WTC11 (cell line): Measurements from ENCODE around the gene SLC35A3. TPM values are rescaled to one million over a fixed set of nuclear protein-coding genes. Genes with fewer than 3 reads are reported as not detected.
A peak's percentile ranks its signal among the peaks of the same experiment; 100 is the strongest.

Experiments used
- ATAC-seq: fragments of 200-7000 bp; cut with Tn5 transposase; 2 replicates; pipeline ENCODE4 v1.10.0; 2021; ENCODE audit warnings: mild to moderate bottlenecking, moderate library complexity
- CTCF ChIA-PET: fragments of 300-600 bp; sonication (Branson Sonifier 250); formaldehyde crosslinking; loops from one replicate; lab custom pipeline; 2021; ENCODE audit warnings: antibody characterized with exemption; lab: Charles Lee
- POLR2A ChIA-PET: fragments of 350-600 bp; sonication (Branson Sonifier 250); formaldehyde crosslinking; loops from one replicate; lab custom pipeline; 2021; ENCODE audit warnings: antibody characterized with exemption; lab: Charles Lee
- DNase-seq: peaks from one replicate; pipeline ENCODE4 v3.0.0; 2021; ENCODE audit warnings: low spot score
- H3K27ac Mint-ChIP-seq: 2 replicates; pipeline ENCODE4 v1.8.0; 2021; ENCODE audit warnings: mixed read lengths
- H3K27me3 Mint-ChIP-seq: 2 replicates; pipeline ENCODE4 v1.8.0; 2021; ENCODE audit warnings: low read depth, mild to moderate bottlenecking, moderate library complexity, mixed read lengths
- H3K36me3 Mint-ChIP-seq: 2 replicates; pipeline ENCODE4 v1.8.0; 2021; ENCODE audit warnings: mixed read lengths
- H3K4me1 Mint-ChIP-seq: 2 replicates; pipeline ENCODE4 v1.8.0; 2022; ENCODE audit warnings: mixed read lengths
- H3K4me3 Mint-ChIP-seq: 2 replicates; pipeline ENCODE4 v1.8.0; 2021; ENCODE audit warnings: mild to moderate bottlenecking, moderate library complexity, mixed read lengths
- H3K9me3 Mint-ChIP-seq: 2 replicates; pipeline ENCODE4 v1.8.0; 2021; ENCODE audit warnings: mixed read lengths
- FOXP1 ChIP-seq: sonication (generic); formaldehyde crosslinking; IDR thresholded peaks from 2 replicates; pipeline ENCODE4 v1.8.0; 2022; ENCODE audit warnings: missing genetic modification reagents, mild to moderate bottlenecking, moderate library complexity, borderline replicate concordance
- JAZF1 ChIP-seq: fragments of 250-450 bp; sonication (Bioruptor Pico); IDR thresholded peaks from 2 replicates; pipeline ENCODE4 v1.9.0; 2021; ENCODE audit warnings: moderate library complexity, mild to moderate bottlenecking, inconsistent platforms
- KAT7 ChIP-seq: sonication (generic); formaldehyde crosslinking; IDR thresholded peaks from 2 replicates; pipeline ENCODE4 v1.8.1; 2023; ENCODE audit warnings: missing genetic modification reagents, mild to moderate bottlenecking, borderline replicate concordance
- MLX ChIP-seq: sonication (generic); formaldehyde crosslinking; IDR thresholded peaks from 2 replicates; pipeline ENCODE4 v1.8.1; 2023; ENCODE audit warnings: mild to moderate bottlenecking, missing genetic modification reagents, moderate library complexity
- MXD4 ChIP-seq: fragments of 250-450 bp; sonication (Bioruptor Pico); IDR thresholded peaks from 2 replicates; pipeline ENCODE4 v1.8.0; 2021; ENCODE audit warnings: mild to moderate bottlenecking, moderate library complexity, borderline replicate concordance
- ZNF281 ChIP-seq: sonication (generic); formaldehyde crosslinking; IDR thresholded peaks from 2 replicates; pipeline ENCODE4 v1.8.0; 2023; ENCODE audit warnings: mild to moderate bottlenecking, missing genetic modification reagents
- total RNA-seq: library from RNA; stranded (reverse); gene quantifications from 3 replicates; pipeline ENCODE4 v1.2.3, GENCODE V29; 2021
- TF ChIP-seq, protein P1 (sequence below): fragments of 250-450 bp; sonication (Bioruptor Pico); IDR thresholded peaks from 2 replicates; pipeline ENCODE4 v1.8.0; 2021; ENCODE audit warnings: mild to moderate bottlenecking
- TF ChIP-seq, protein P2 (sequence below): fragments of 250-450 bp; sonication (Bioruptor Pico); IDR thresholded peaks from 2 replicates; pipeline ENCODE4 v1.9.0; 2021; ENCODE audit warnings: mild to moderate bottlenecking, borderline replicate concordance
- TF ChIP-seq, protein P3 (sequence below): sonication (generic); formaldehyde crosslinking; IDR thresholded peaks from 2 replicates; pipeline ENCODE4 v1.8.0; 2022; ENCODE audit warnings: mild to moderate bottlenecking, missing genetic modification reagents
- TF ChIP-seq, protein P4 (sequence below): sonication (generic); formaldehyde crosslinking; IDR thresholded peaks from 2 replicates; pipeline ENCODE4 v1.8.1; 2023; ENCODE audit warnings: mild to moderate bottlenecking, missing genetic modification reagents, borderline replicate concordance

SLC35A3 gene
- total RNA-seq, 1 experiment from 2014 or later: 14.5 TPM

DNA sequence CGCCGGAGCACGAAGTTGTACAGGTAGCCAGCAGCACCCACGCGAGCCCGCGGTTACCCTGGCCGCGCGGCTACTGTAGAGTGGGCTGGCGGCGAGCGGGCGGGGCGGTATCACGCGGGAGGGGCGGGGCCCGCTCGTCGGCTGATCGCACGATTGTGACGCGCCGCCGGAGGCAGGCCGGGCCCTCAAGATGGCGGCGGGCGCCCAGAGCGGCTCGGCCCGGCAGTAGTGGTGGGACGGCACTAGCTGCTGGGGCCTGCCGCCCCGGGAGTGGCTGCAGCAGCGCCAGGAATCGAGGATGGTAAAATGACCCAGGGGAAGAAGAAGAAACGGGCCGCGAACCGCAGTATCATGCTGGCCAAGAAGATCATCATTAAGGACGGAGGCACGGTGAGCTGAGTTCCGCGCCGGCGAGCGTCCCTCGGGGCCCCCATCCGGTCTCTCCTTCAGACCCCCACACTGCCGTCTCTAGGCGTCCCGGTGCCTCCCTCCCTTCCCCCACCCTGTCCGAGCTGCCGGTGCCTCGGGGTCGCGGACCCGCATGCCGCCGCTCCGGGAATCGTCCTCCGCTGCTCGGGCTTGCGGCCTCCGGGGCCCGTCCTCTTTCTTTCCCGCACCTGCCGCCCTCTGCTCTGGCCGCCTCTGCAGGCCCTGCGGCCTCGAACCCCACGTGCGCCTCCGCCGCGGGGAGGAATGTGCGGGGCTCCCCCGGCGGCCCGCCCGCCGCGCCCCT lies 68.3 kb downstream of the SLC35A3 start (continued):
- TF ChIP-seq, protein P1, sequence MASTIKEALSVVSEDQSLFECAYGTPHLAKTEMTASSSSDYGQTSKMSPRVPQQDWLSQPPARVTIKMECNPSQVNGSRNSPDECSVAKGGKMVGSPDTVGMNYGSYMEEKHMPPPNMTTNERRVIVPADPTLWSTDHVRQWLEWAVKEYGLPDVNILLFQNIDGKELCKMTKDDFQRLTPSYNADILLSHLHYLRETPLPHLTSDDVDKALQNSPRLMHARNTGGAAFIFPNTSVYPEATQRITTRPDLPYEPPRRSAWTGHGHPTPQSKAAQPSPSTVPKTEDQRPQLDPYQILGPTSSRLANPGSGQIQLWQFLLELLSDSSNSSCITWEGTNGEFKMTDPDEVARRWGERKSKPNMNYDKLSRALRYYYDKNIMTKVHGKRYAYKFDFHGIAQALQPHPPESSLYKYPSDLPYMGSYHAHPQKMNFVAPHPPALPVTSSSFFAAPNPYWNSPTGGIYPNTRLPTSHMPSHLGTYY (CRISPR knock-in tag): no peak
- no peak for TF ChIP-seq JAZF1 (CRISPR knock-in tag)

DNA sequence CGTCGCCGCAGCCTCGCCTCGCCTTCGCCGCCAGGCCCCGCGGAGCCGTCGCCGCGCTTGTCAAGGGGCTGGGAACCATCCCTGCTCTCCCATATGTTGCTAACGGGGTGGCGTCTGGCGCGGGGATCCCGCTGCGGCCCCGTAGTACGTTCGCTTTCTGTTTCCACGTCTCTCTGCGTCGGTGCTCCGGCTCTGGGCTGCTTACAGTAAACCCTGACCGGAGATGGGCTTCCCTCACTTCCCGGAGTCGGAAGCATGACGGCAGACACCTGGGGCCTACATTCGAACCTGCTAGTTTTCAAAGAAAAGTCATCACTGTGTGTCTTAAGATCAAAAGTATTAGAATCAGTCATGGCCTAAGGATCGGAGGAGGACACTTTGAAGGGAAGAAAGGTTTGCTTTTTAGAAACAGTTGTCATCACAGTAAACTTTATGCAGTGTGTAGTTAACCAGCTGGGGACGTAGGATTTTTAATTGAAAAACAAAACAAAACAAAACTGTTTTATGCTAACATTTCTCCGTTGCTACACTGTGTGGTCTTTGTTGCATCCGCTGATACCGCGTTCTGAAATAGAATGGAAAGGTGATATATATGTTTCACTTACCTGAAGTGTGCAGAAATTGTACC lies 69.0 kb downstream of the SLC35A3 start:
- POLR2A ChIA-PET: interaction anchor here (0.6 to 1.5 kb wide), 2 partner anchors 9 to 313 kb away, joined by 3 to 6 read pairs; partner anchors contain the start of gene CDC14A
- CTCF ChIA-PET: no interaction called here
- no peaks in the 10 kb centered on the region for H3K27me3 Mint-ChIP-seq

GRCh38 chr1:100039591-100039990 lies 69.8 kb downstream of the SLC35A3 start:
- ChIA-PET POLR2A (no interaction called here), CTCF (no interaction called here)
- Mint-ChIP-seq H3K36me3 (peaks cover 14% of the 10 kb centered on the region), H3K27me3 (no peaks in the 10 kb centered on the region), H3K9me3 (peaks cover 14% of the 10 kb centered on the region), H3K4me3 (peak overlapping the region; percentile 93), H3K27ac (peak overlapping the region; percentile 97), H3K4me1 (peaks cover 43% of the 10 kb centered on the region)
- no peak for DNase-seq
- no peak for ATAC-seq
- TF ChIP-seq FOXP1 (CRISPR knock-in tag) (no peak), KAT7 (CRISPR knock-in tag) (no peak), MXD4 (CRISPR knock-in tag) (no peak), MLX (CRISPR knock-in tag) (no peak)
- TF ChIP-seq, protein P2, sequence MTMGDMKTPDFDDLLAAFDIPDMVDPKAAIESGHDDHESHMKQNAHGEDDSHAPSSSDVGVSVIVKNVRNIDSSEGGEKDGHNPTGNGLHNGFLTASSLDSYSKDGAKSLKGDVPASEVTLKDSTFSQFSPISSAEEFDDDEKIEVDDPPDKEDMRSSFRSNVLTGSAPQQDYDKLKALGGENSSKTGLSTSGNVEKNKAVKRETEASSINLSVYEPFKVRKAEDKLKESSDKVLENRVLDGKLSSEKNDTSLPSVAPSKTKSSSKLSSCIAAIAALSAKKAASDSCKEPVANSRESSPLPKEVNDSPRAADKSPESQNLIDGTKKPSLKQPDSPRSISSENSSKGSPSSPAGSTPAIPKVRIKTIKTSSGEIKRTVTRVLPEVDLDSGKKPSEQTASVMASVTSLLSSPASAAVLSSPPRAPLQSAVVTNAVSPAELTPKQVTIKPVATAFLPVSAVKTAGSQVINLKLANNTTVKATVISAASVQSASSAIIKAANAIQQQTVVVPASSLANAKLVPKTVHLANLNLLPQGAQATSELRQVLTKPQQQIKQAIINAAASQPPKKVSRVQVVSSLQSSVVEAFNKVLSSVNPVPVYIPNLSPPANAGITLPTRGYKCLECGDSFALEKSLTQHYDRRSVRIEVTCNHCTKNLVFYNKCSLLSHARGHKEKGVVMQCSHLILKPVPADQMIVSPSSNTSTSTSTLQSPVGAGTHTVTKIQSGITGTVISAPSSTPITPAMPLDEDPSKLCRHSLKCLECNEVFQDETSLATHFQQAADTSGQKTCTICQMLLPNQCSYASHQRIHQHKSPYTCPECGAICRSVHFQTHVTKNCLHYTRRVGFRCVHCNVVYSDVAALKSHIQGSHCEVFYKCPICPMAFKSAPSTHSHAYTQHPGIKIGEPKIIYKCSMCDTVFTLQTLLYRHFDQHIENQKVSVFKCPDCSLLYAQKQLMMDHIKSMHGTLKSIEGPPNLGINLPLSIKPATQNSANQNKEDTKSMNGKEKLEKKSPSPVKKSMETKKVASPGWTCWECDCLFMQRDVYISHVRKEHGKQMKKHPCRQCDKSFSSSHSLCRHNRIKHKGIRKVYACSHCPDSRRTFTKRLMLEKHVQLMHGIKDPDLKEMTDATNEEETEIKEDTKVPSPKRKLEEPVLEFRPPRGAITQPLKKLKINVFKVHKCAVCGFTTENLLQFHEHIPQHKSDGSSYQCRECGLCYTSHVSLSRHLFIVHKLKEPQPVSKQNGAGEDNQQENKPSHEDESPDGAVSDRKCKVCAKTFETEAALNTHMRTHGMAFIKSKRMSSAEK (CRISPR knock-in tag): no peak
- TF ChIP-seq, protein P3, sequence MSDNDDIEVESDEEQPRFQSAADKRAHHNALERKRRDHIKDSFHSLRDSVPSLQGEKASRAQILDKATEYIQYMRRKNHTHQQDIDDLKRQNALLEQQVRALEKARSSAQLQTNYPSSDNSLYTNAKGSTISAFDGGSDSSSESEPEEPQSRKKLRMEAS: no peak

More for the DNA sequence above, 69.0 kb downstream of the SLC35A3 start:
- DNase-seq (no peak), ATAC-seq (peak; percentile 22; the same call in 1 of the 2 replicates)
- H3K36me3 Mint-ChIP-seq: peaks cover 8% of the 10 kb centered on the region
- H3K9me3 Mint-ChIP-seq: peaks cover 8% of the 10 kb centered on the region
- peak overlapping the region; percentile 97 for H3K27ac Mint-ChIP-seq
- TF ChIP-seq, protein P4, sequence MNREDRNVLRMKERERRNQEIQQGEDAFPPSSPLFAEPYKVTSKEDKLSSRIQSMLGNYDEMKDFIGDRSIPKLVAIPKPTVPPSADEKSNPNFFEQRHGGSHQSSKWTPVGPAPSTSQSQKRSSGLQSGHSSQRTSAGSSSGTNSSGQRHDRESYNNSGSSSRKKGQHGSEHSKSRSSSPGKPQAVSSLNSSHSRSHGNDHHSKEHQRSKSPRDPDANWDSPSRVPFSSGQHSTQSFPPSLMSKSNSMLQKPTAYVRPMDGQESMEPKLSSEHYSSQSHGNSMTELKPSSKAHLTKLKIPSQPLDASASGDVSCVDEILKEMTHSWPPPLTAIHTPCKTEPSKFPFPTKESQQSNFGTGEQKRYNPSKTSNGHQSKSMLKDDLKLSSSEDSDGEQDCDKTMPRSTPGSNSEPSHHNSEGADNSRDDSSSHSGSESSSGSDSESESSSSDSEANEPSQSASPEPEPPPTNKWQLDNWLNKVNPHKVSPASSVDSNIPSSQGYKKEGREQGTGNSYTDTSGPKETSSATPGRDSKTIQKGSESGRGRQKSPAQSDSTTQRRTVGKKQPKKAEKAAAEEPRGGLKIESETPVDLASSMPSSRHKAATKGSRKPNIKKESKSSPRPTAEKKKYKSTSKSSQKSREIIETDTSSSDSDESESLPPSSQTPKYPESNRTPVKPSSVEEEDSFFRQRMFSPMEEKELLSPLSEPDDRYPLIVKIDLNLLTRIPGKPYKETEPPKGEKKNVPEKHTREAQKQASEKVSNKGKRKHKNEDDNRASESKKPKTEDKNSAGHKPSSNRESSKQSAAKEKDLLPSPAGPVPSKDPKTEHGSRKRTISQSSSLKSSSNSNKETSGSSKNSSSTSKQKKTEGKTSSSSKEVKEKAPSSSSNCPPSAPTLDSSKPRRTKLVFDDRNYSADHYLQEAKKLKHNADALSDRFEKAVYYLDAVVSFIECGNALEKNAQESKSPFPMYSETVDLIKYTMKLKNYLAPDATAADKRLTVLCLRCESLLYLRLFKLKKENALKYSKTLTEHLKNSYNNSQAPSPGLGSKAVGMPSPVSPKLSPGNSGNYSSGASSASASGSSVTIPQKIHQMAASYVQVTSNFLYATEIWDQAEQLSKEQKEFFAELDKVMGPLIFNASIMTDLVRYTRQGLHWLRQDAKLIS: no peak
- TF ChIP-seq ZNF281 (CRISPR knock-in tag): 0 out of 2 replicates have a peak, but pooled peaks have one; percentile 7
- peak overlapping the region; percentile 93 for H3K4me3 Mint-ChIP-seq
- peaks cover 43% of the 10 kb centered on the region for H3K4me1 Mint-ChIP-seq
